ENCODE results near the gene MRPL23. TPM values are rescaled to one million over a fixed set of nuclear protein-coding genes. Genes with fewer than 3 reads are reported as not detected.

Gene MRPL23
- total and polyA plus RNA-seq, 2 donors (not counting 3 experiments of a cell fraction or from before 2014, with no cell fraction given), result 72.7 to 222 TPM

- intact Hi-C loops (cut with micrococcal nuclease) (no loop called here), dilution Hi-C loops (cut with MboI; ENCODE audit: extremely low pct_ligation_motif_present, low sequenced_read_pairs) (no loop called here)
- no peak overlapping the region for H3K4me3 ChIP-seq (replicated peaks in 1 of 3; ENCODE audit: insufficient read depth in 1 of 3, low read depth in 1 of 3, low read length in 3 of 3)
- no peak for FAIRE-seq
- no peak for DNase-seq (ENCODE audit: low read depth, low spot score)
- no peak for TF ChIP-seq MYC (IDR thresholded peaks at IDR 0.05; ENCODE audit: low read depth, low read length)
- TF ChIP-seq CTCF (IDR thresholded peaks at IDR 0.05; ENCODE audit: extremely low read depth in 1 of 2, insufficient read depth in 1 of 2, low read depth in 1 of 2, low read length in 2 of 2), result no peak
- TF ChIP-seq MAX (IDR thresholded peaks at IDR 0.05; ENCODE audit: insufficient read depth, insufficient read length), result no peak
- TF ChIP-seq GATA2 (IDR thresholded peaks at IDR 0.05; ENCODE audit: insufficient read depth, insufficient read length, low read depth, low read length), result no peak
- TF ChIP-seq JUN (IDR thresholded peaks at IDR 0.05; ENCODE audit: borderline replicate concordance, insufficient read depth, insufficient read length, low read depth), result no peak
- POLR2A ChIA-PET, result no interaction called here
- H3K9me1 ChIP-seq (replicated peaks; ENCODE audit: control insufficient read depth, extremely low read depth, insufficient read depth, low read length), result no peaks in the 10 kb centered on the region
- no peak overlapping the region for H3K9ac ChIP-seq (replicated peaks; ENCODE audit: extremely low read depth, insufficient read depth, low read length)
- no peaks in the 10 kb centered on the region for H3K79me2 ChIP-seq (ENCODE audit: control insufficient read depth, insufficient read depth, low read length)
- no peak overlapping the region for H3K27ac ChIP-seq (ENCODE audit: insufficient read depth, low read depth, low read length)
- H4K20me1 ChIP-seq (replicated peaks; ENCODE audit: control insufficient read depth, extremely low read depth, insufficient read depth, low read length), result no peaks in the 10 kb centered on the region
- no peaks in the 10 kb centered on the region for H3K4me1 ChIP-seq (ENCODE audit: control insufficient read depth, extremely low read depth, insufficient read depth, low read length)
- H3K9me3 ChIP-seq (replicated peaks; ENCODE audit: control insufficient read depth, insufficient read depth, low read length), result no peaks in the 10 kb centered on the region
- H3K36me3 ChIP-seq (ENCODE audit: control insufficient read depth in 2 of 2, extremely low read depth in 1 of 2, insufficient read depth in 2 of 2, low read length in 2 of 2), result no peaks in the 10 kb centered on the region
- no peaks in the 10 kb centered on the region for H3K27me3 ChIP-seq (ENCODE audit: control insufficient read depth in 2 of 2, insufficient read depth in 2 of 2, low read length in 2 of 2)
- no peak overlapping the region for H3K4me2 ChIP-seq (ENCODE audit: insufficient read depth, low read length)
- CTCF ChIA-PET, result interaction anchor here (2.4 to 2.9 kb wide), 2 partner anchors 77 to 192 kb away, joined by 8 to 14 read pairs; no protein-coding TSS in a partner anchor
- BruUV-seq (replicated peaks), result no TSS peak
- no peak overlapping the region for H2AFZ ChIP-seq (ENCODE audit: low read depth, low read length)
Measured at GRCh38 chr11:1959786-1960185, 12.7 kb downstream of the MRPL23 start.

GRCh38 chr11:1963864-1964263, 16.7 kb downstream of the MRPL23 start:
- dilution Hi-C loops (cut with MboI; ENCODE audit: extremely low pct_ligation_motif_present, low sequenced_read_pairs), result no loop called here
- Histone ChIP-seq H3K9me1 (replicated peaks; ENCODE audit: control insufficient read depth, extremely low read depth, insufficient read depth, low read length) (no peaks in the 10 kb centered on the region), H2AFZ (ENCODE audit: low read depth, low read length) (no peak overlapping the region), H3K4me3 (replicated peaks in 1 of 3; ENCODE audit: insufficient read depth in 1 of 3, low read depth in 1 of 3, low read length in 3 of 3) (no peak overlapping the region), H3K4me1 (ENCODE audit: control insufficient read depth, extremely low read depth, insufficient read depth, low read length) (no peaks in the 10 kb centered on the region), H4K20me1 (replicated peaks; ENCODE audit: control insufficient read depth, extremely low read depth, insufficient read depth, low read length) (no peaks in the 10 kb centered on the region), H3K4me2 (ENCODE audit: insufficient read depth, low read length) (no peak overlapping the region), H3K9ac (replicated peaks; ENCODE audit: extremely low read depth, insufficient read depth, low read length) (no peak overlapping the region), H3K9me3 (replicated peaks; ENCODE audit: control insufficient read depth, insufficient read depth, low read length) (no peaks in the 10 kb centered on the region), H3K27ac (ENCODE audit: insufficient read depth, low read depth, low read length) (no peak overlapping the region), H3K27me3 (ENCODE audit: control insufficient read depth in 2 of 2, insufficient read depth in 2 of 2, low read length in 2 of 2) (no peaks in the 10 kb centered on the region), H3K36me3 (ENCODE audit: control insufficient read depth in 2 of 2, extremely low read depth in 1 of 2, insufficient read depth in 2 of 2, low read length in 2 of 2) (no peaks in the 10 kb centered on the region), H3K79me2 (ENCODE audit: control insufficient read depth, insufficient read depth, low read length) (no peaks in the 10 kb centered on the region)
- BruUV-seq (replicated peaks), result no TSS peak
- no peak for DNase-seq (ENCODE audit: low read depth, low spot score)
- TF ChIP-seq FOS (IDR thresholded peaks at IDR 0.05; ENCODE audit: borderline replicate concordance, insufficient read depth, low read length) (no peak), GATA2 (IDR thresholded peaks at IDR 0.05; ENCODE audit: insufficient read depth, insufficient read length, low read depth, low read length) (no peak), EZH2 (IDR thresholded peaks at IDR 0.05; ENCODE audit: borderline replicate concordance, low read depth, low read length, severe bottlenecking) (no peak), JUN (IDR thresholded peaks at IDR 0.05; ENCODE audit: borderline replicate concordance, insufficient read depth, insufficient read length, low read depth) (no peak), CTCF (IDR thresholded peaks at IDR 0.05; ENCODE audit: extremely low read depth in 1 of 2, insufficient read depth in 1 of 2, low read depth in 1 of 2, low read length in 2 of 2) (no peak)
- POLR2A ChIA-PET, result no interaction called here
- FAIRE-seq, result no peak
- CTCF ChIA-PET, result interaction anchor here (1.3 to 2.0 kb wide), 3 partner anchors 15 to 270 kb away, joined by 3 to 7 read pairs (median 4); no protein-coding TSS in a partner anchor
- intact Hi-C loops (cut with micrococcal nuclease), result no loop called here
